Neural cell (in vitro differentiated cells): ENCODE results near the gene CAND1.

ENCODE experiments used
- CTCF ChIP-seq: fragments of 450-650 bp; IDR thresholded peaks from 2 replicates; pipeline ENCODE4 v1.5.1; 2014; ENCODE audit warnings: antibody characterized with exemption, mild to moderate bottlenecking, moderate library complexity; ENCODE audit not compliant: poor library complexity, severe bottlenecking
- EP300 ChIP-seq: fragments of 450-650 bp; conservative IDR thresholded peaks from 2 replicates; pipeline ENCODE4 v1.6.1; 2014; ENCODE audit warnings: antibody characterized with exemption, mild to moderate bottlenecking, moderate library complexity; ENCODE audit not compliant: poor library complexity, severe bottlenecking
- EZH2 ChIP-seq: fragments of 200-600, 300-800 bp; shearing (Covaris generic), sonication (generic); IDR thresholded peaks from 2 replicates; pipeline ENCODE4 v1.6.1; 2014; ENCODE audit warnings: antibody characterized with exemption, low read length, borderline replicate concordance, mild to moderate bottlenecking; ENCODE audit not compliant: insufficient read depth, poor library complexity, severe bottlenecking
- MXI1 ChIP-seq: fragments of 450-650 bp; conservative IDR thresholded peaks from 2 replicates; pipeline ENCODE4 v1.6.1; 2014; ENCODE audit warnings: antibody characterized with exemption, mild to moderate bottlenecking; ENCODE audit not compliant: poor library complexity, severe bottlenecking
- POLR2AphosphoS5 ChIP-seq: IDR thresholded peaks from 2 replicates; pipeline ENCODE4 v1.6.1; 2012
- REST ChIP-seq: IDR thresholded peaks from 2 replicates; pipeline ENCODE4 v1.6.1; 2012; ENCODE audit warnings: borderline replicate concordance
- TAF1 ChIP-seq: IDR thresholded peaks from 2 replicates; pipeline ENCODE4 v1.6.1; 2012; ENCODE audit warnings: low read depth

GRCh38 chr12:67290378-67290777 lies 21.2 kb downstream of the CAND1 start:
- no peak for TF ChIP-seq CTCF
- no peak for TF ChIP-seq EZH2
- TF ChIP-seq EP300, result no peak
- TF ChIP-seq REST, result no peak
- no peak for TF ChIP-seq TAF1
- TF ChIP-seq POLR2AphosphoS5, result no peak
- no peak for TF ChIP-seq MXI1
